ENCODE measurements around the gene CDC6. TPM values are rescaled to one million over a fixed set of nuclear protein-coding genes. Genes with fewer than 3 reads are reported as not detected.

CDC6 gene
- total and polyA plus RNA-seq, 2 of the 8 experiments (the other 6 are each of a cell fraction or from before 2014, with no cell fraction given): 50.5 to 140 TPM

Other genes starting within 250 kb of the CDC6 start
- 81.7 and 90.6 TPM in 2 replicates for gene MED24, start 233.5 kb upstream of the CDC6 start, total RNA-seq (2021; fragmentation: NEBNext Ultra II Directional; extraction: Animal tissue kit (Norgen Biotek cat#: 25700))
- gene MED24, start 233.5 kb upstream of the CDC6 start, polyA plus RNA-seq (2011; rRNA removed): 92.7 and 120 TPM in 2 replicates
- 10.2 and 11.8 TPM in 2 replicates for gene THRA, start 224.9 kb upstream of the CDC6 start, total RNA-seq (2021; fragmentation: NEBNext Ultra II Directional; extraction: Animal tissue kit (Norgen Biotek cat#: 25700))
- 6.4 and 8.2 TPM in 2 replicates for gene THRA, start 224.9 kb upstream of the CDC6 start, polyA plus RNA-seq (2011; rRNA removed)
- 4.3 and 4.6 TPM in 2 replicates for gene NR1D1, start 187.3 kb upstream of the CDC6 start, total RNA-seq (2021; fragmentation: NEBNext Ultra II Directional; extraction: Animal tissue kit (Norgen Biotek cat#: 25700))
- gene NR1D1, start 187.3 kb upstream of the CDC6 start, polyA plus RNA-seq (2011; rRNA removed): 1.5 and 3.4 TPM in 2 replicates
- gene MSL1, start 165.9 kb upstream of the CDC6 start, total RNA-seq (2021; fragmentation: NEBNext Ultra II Directional; extraction: Animal tissue kit (Norgen Biotek cat#: 25700)): 66.5 and 69.2 TPM in 2 replicates
- gene MSL1, start 165.9 kb upstream of the CDC6 start, polyA plus RNA-seq (2011; rRNA removed): 18.2 and 24.1 TPM in 2 replicates
- gene CASC3, start 147.3 kb upstream of the CDC6 start, total RNA-seq (2021; fragmentation: NEBNext Ultra II Directional; extraction: Animal tissue kit (Norgen Biotek cat#: 25700)): 114 and 116 TPM in 2 replicates
- gene CASC3, start 147.3 kb upstream of the CDC6 start, polyA plus RNA-seq (2011; rRNA removed): 80.2 and 85.7 TPM in 2 replicates
- 18.1 and 20.2 TPM in 2 replicates for gene RAPGEFL1, start 110.4 kb upstream of the CDC6 start, total RNA-seq (2021; fragmentation: NEBNext Ultra II Directional; extraction: Animal tissue kit (Norgen Biotek cat#: 25700))
- gene RAPGEFL1, start 110.4 kb upstream of the CDC6 start, polyA plus RNA-seq (2011; rRNA removed): 20.0 and 25.0 TPM in 2 replicates
- gene WIPF2, start 68.6 kb upstream of the CDC6 start, total RNA-seq (2021; fragmentation: NEBNext Ultra II Directional; extraction: Animal tissue kit (Norgen Biotek cat#: 25700)): 21.1 and 25.3 TPM in 2 replicates
- 6.9 and 9.2 TPM in 2 replicates for gene WIPF2, start 68.6 kb upstream of the CDC6 start, polyA plus RNA-seq (2011; rRNA removed)
- gene RARA, start 21.3 kb downstream of the CDC6 start, total RNA-seq (2021; fragmentation: NEBNext Ultra II Directional; extraction: Animal tissue kit (Norgen Biotek cat#: 25700)): 13.4 and 16.5 TPM in 2 replicates
- 4.4 and 7.8 TPM in 2 replicates for gene RARA, start 21.3 kb downstream of the CDC6 start, polyA plus RNA-seq (2011; rRNA removed)
- gene GJD3, start 76.9 kb downstream of the CDC6 start, total RNA-seq (2021; fragmentation: NEBNext Ultra II Directional; extraction: Animal tissue kit (Norgen Biotek cat#: 25700)): 1.4 and 1.9 TPM in 2 replicates
- 0.53 and 0.58 TPM in 2 replicates for gene GJD3, start 76.9 kb downstream of the CDC6 start, polyA plus RNA-seq (2011; rRNA removed)
- gene TOP2A, start 130.0 kb downstream of the CDC6 start, total RNA-seq (2021; fragmentation: NEBNext Ultra II Directional; extraction: Animal tissue kit (Norgen Biotek cat#: 25700)): 276 and 291 TPM in 2 replicates
- gene TOP2A, start 130.0 kb downstream of the CDC6 start, polyA plus RNA-seq (2011; rRNA removed): 40.6 and 83.1 TPM in 2 replicates
- 105 and 109 TPM in 2 replicates for gene IGFBP4, start 155.6 kb downstream of the CDC6 start, total RNA-seq (2021; fragmentation: NEBNext Ultra II Directional; extraction: Animal tissue kit (Norgen Biotek cat#: 25700))
- 79.9 and 85.5 TPM in 2 replicates for gene IGFBP4, start 155.6 kb downstream of the CDC6 start, polyA plus RNA-seq (2011; rRNA removed)
- gene TNS4, start 213.7 kb downstream of the CDC6 start, total RNA-seq (2021; fragmentation: NEBNext Ultra II Directional; extraction: Animal tissue kit (Norgen Biotek cat#: 25700)): 0.20 and 0.80 TPM in 2 replicates
- gene TNS4, start 213.7 kb downstream of the CDC6 start, polyA plus RNA-seq (2011; rRNA removed): 0.21 and 0.39 TPM in 2 replicates